BJ (cell line): ENCODE results near the gene DNAH2. TPM values are rescaled to one million over a fixed set of nuclear protein-coding genes. Genes with fewer than 3 reads are reported as not detected.
A peak's percentile ranks its signal among the peaks of the same experiment; 100 is the strongest.

Experiments
- CTCF ChIA-PET: fragments of 350-600 bp; formaldehyde crosslinking; extraction: SDS; loops from one replicate; lab custom pipeline; 2021; ENCODE audit warnings: antibody characterized with exemption, inconsistent platforms; lab: Yijun Ruan, JAX
- POLR2A ChIA-PET: fragments of 300-600 bp; sonication (Branson Sonifier 250); formaldehyde crosslinking; extraction: SDS; loops from one replicate; lab custom pipeline; 2021; ENCODE audit warnings: antibody characterized with exemption; lab: Charles Lee
- DNase-seq: peaks from one replicate; pipeline ENCODE4 v3.0.0-alpha.2; 2011; ENCODE audit warnings: low read depth
- H3K27me3 ChIP-seq: 2 replicates; pipeline ENCODE4 v1.6.0; 2011; ENCODE audit warnings: low read length; ENCODE audit not compliant: control insufficient read depth, insufficient read depth
- H3K36me3 ChIP-seq: 2 replicates; pipeline ENCODE4 v1.5.1; 2011; ENCODE audit warnings: low read length; ENCODE audit not compliant: control insufficient read depth, insufficient read depth
- H3K4me3 ChIP-seq: 2 replicates; pipeline ENCODE4 v1.5.1; 2011; ENCODE audit warnings: low read depth, mild to moderate bottlenecking, control low read depth, low read length
- CTCF ChIP-seq: IDR thresholded peaks from 2 replicates; pipeline ENCODE4 v1.5.1; 2011; ENCODE audit warnings: low read depth, mild to moderate bottlenecking, control low read depth, inconsistent platforms, low read length, moderate library complexity; ENCODE audit not compliant: insufficient read depth
- polyA plus RNA-seq: library from polyadenylated mRNA; depleted of rRNA; stranded (reverse); fragments of >200 nt; gene quantifications from 2 replicates; pipeline ENCODE4 v1.2.3, GENCODE V29; 2011

DNAH2 gene
- polyA plus RNA-seq, 1 experiment = 0.10 TPM

- no peak for TF ChIP-seq CTCF
- H3K4me3 ChIP-seq = no peak overlapping the region
- ChIA-PET CTCF (interaction anchor here (1.1 to 11.9 kb wide), 3 partner anchors 13 to 62 kb away, joined by 3 to 264 read pairs (median 3); no protein-coding TSS in a partner anchor), POLR2A (no interaction called here)
- no peaks in the 10 kb centered on the region for H3K36me3 ChIP-seq
- no peak for DNase-seq
- no peaks in the 10 kb centered on the region; the same call in 1 of the 2 replicates for H3K27me3 ChIP-seq
Observed at GRCh38 chr17:7777017-7777416, 59.5 kb downstream of the DNAH2 start.

- Histone ChIP-seq H3K27me3 (no peaks in the 10 kb centered on the region; the same call in none of the 2 replicates), H3K4me3 (no peak overlapping the region), H3K36me3 (no peaks in the 10 kb centered on the region)
- POLR2A ChIA-PET = no interaction called here
- DNase-seq = no peak
- CTCF ChIA-PET = interaction anchor here (1.1 to 11.9 kb wide), 5 partner anchors 8 to 44 kb away, joined by 3 to 264 read pairs (median 3); no protein-coding TSS in a partner anchor
- TF ChIP-seq CTCF = no peak
Observed at GRCh38 chr17:7780736-7781135, 63.2 kb downstream of the DNAH2 start.

- DNase-seq = no peak
- H3K27me3 ChIP-seq = no peaks in the 10 kb centered on the region; the same call in none of the 2 replicates
- no peak overlapping the region for H3K4me3 ChIP-seq
- no peaks in the 10 kb centered on the region for H3K36me3 ChIP-seq
- no peak for TF ChIP-seq CTCF
- ChIA-PET CTCF (interaction anchor here (1.0 to 11.9 kb wide), 10 partner anchors 8 to 209 kb away, joined by 3 to 264 read pairs (median 3); no protein-coding TSS in a partner anchor), POLR2A (interaction anchor here (1.3 kb wide), 1 partner anchor 38 kb away, joined by 4 read pairs; no protein-coding TSS in a partner anchor)
Observed at GRCh38 chr17:7781429-7781828, 63.9 kb downstream of the DNAH2 start.

- peak; percentile 10 for DNase-seq
- ChIA-PET POLR2A (interaction anchor here (1.3 kb wide), 1 partner anchor 39 kb away, joined by 4 read pairs; no protein-coding TSS in a partner anchor), CTCF (interaction anchor here (0.6 to 11.9 kb wide), 15 partner anchors 9 to 331 kb away, joined by 3 to 264 read pairs (median 3); no protein-coding TSS in a partner anchor)
- no peaks in the 10 kb centered on the region for H3K36me3 ChIP-seq
- no peaks in the 10 kb centered on the region; the same call in none of the 2 replicates for H3K27me3 ChIP-seq
- TF ChIP-seq CTCF = peak; percentile 58
- H3K4me3 ChIP-seq = no peak overlapping the region
Observed at GRCh38 chr17:7782240-7782639, 64.7 kb downstream of the DNAH2 start.

- ChIA-PET CTCF (interaction anchor here (2.6 kb wide), 1 partner anchor 43 kb away, joined by 14 read pairs; no protein-coding TSS in a partner anchor), POLR2A (no interaction called here)
- no peak for DNase-seq
- Histone ChIP-seq H3K4me3 (no peak overlapping the region), H3K36me3 (no peaks in the 10 kb centered on the region), H3K27me3 (no peaks in the 10 kb centered on the region; the same call in 1 of the 2 replicates)
- TF ChIP-seq CTCF = no peak
Observed at GRCh38 chr17:7786866-7787265, 69.3 kb downstream of the DNAH2 start.
